NCI-H226 (cell line): ENCODE measurements around the gene CD2AP.
"Not testable (repeated sequence)": the region's sequence is repeated elsewhere in the genome, so short reads cannot be mapped to it uniquely, and the experiment has no call there.

Experiments used
- DNase-seq: peaks from one replicate; pipeline ENCODE4 v3.0.0-alpha.2; 2015

CD2AP gene

DNA sequence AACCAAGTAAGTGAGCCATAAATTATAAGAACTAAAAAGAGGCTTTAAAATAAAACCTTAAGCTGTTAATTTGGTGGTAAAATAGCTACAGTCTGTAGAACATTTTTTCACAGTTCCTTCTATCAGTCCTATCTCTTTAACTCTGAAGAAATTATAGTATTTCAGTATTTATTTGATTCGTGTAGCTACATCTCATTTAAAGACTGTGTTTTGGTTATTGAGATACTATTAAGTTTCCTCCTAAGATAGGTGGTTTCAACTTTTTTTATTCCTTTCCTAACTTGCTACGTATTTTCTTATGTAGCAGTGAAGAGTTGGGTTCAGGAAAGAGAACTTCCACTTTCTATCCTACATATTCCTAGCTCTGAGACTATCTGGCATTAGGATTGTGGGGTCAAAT is 97.2 kb downstream of the CD2AP start:
- no peak for DNase-seq

DNA sequence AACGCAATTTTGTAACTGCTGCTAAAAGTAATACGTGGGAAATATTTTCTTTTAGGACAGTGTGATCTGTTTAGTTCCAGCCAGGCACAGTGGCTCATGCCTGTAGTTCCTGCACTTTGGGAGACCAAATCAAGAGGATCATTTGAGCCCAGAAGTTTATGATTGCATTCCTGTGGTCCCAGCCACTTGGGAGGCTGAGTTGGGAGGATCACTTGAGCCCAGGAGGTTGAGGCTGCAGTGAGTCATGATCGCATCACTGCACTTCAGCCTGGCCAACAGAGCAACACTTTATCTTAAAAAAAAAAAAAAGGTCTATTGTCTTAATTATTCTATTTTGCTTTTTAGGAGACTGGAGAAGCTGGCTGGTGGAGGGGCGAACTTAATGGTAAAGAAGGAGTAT is 101.5 kb downstream of the CD2AP start:
- no peak for DNase-seq

- no peak for DNase-seq
Measured at GRCh38 chr6:47581591-47581990, 104.0 kb downstream of the CD2AP start.

DNA sequence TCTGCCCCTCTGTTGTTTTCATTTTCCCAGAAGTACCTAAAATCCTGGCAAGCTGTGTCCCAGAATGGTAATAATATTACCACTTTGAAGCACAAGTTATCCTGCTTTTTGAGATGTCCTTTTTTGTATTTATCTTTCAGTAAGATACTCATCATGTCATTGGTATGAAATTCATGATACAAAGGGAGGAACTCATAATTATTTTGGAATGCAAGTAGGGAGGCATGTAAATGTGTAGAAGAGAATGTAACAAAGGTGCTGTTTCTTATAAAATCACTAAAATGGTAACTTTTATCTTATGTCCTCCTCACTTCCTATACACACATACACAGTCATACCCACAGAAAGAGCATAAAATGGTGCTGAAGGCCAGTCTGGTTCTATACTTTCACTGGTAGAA is 109.9 kb downstream of the CD2AP start:
- no peak for DNase-seq

DNA sequence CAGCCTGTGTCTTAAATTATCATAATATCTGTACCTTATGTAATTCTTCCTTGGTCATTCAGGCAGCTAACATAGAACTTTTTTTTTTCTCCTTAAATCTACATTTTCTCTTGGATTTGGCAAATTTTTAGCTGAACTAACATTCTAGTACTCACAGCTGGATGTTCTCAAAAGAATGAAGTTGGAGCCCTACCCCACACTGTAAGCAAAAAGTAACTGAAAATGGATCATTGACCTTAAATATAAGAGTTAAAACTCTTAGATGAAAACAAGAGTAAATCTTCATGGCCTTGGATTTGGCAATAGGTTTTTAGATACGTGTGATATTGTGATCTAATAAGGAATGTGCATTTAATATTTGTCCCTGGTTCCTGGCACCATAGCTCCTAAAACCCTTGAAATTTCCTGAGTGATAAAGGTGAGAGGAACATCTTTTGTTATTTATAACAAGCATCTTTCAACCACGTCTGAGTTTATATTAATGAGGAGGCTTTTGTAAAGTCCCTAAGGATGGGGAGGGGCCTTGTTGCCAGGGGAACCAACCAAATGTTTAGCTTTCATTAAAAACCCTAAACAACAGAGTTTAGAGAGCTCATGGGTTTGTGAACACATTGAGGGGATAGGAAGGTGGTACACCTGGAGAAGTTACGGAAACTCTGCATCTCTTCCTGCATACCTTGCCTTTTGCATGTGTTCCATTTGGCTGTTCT is 114.7 kb downstream of the CD2AP start:
- DNase-seq, result no peak

- no peak for DNase-seq
Measured at GRCh38 chr6:47593979-47594378, 116.4 kb downstream of the CD2AP start.

DNA sequence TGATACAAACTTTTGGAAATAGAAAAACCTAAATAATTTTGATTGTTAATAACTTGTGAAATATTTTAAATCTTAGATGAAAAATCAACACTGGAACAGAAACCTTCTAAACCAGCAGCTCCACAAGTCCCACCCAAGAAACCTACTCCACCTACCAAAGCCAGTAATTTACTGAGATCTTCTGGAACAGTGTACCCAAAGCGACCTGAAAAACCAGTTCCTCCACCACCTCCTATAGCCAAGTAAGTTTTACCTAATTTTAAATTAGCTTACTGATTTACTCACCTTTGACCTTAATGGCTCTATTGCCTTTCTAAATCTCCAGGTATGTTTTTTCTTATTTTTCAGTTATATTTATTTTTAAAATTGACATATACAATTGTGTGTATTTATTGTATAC is 118.2 kb downstream of the CD2AP start:
- no peak for DNase-seq

DNA sequence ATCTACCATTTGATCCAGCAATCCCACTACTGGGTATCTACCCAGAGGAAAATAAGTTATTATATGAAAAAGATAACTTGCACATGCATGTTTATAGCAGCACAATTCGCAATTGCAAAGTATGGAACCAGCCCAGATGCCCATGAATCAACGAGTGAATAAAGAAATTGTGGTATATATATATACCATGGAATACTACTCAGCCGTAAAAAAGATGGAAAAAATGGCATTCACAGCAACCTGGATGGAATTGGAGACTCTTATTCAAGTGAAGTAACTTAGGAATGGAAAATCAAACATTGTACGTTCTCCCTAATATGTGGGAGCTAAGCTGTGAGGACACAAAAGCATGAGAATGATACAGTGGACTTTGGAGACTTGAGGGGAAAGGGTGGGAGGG is 120.8 kb downstream of the CD2AP start:
- DNase-seq, result no peak

GRCh38 chr6:47599512-47599911 is 121.9 kb downstream of the CD2AP start:
- no peak for DNase-seq

DNA sequence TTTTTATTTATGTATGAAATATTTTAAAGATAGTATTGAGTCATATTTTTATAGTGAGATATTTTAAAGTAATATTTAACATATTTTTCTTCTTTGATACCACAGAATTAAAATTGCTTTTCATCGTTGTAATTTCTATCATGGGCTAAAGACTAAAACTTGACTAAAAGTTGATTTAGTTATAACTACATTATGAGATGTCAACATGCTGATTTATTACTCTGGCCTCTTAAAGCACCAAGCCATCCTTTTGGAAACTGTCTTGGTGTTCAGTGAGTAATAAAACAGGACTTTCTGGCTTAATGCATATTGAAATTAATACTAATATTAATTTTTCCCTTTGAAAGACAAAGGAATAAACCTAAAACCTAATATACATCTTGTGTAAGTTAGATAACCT is 125.6 kb downstream of the CD2AP start:
- DNase-seq, result no peak

GRCh38 chr6:47603995-47604394 is 126.4 kb downstream of the CD2AP start:
- DNase-seq, result no peak

DNA sequence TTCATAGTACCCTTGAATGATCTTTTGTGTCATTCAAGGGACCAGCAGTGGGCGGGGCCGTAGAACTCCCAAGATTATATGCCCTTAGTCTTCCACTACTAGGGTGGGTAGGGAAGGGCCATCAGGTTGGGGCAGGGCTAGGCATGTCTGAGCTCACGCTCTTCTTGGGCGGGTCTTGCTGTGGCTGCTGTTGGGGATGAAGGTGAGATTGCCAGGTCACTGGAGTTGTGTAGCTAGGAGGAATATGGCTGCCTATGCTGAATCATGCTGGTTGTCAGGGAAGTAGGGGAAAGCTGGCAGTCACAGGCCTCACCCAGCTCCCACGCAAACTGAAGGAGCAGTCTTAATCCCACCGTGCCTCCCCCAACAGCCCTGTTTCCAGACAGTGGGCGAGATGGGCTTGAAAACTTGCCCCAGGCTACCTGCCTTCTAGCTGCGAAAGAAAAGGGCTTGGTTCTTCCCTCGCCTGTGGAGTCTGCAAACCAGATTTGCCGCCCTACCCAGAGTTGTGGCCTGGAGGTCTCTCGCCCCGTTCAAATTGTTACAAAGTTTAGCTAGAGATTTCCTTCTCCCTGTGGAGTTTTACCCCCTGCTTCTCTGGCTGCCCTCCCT is 144.4 kb downstream of the CD2AP start:
- DNase-seq, result no peak

- DNase-seq, result no peak
Measured at GRCh38 chr6:47626782-47627181, 149.2 kb downstream of the CD2AP start.

GRCh38 chr6:47628448-47629272 is 151.1 kb downstream of the CD2AP start:
- DNase-seq, result no peak

DNA sequence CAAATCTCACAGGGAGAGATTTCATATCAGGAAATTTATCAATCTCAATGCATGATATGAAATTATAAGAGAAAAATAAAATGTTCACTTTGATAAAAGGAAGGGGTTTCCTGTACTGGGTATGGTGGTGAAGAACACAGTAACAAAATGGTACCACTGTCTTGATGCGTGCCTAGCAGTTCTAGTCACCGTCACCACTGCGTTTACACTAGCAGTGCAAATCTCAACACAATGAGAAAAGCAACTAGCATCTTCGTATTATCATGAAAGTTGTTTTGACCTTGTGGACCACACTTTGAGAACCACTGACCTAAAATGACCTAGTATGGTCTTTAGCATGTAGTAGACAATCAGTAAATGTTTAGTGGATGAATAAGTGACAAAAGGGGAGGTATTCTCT is 152.4 kb downstream of the CD2AP start:
- no peak for DNase-seq

GRCh38 chr6:47630587-47630986 is 153.0 kb downstream of the CD2AP start:
- no peak for DNase-seq

- no peak for DNase-seq
Measured at GRCh38 chr6:47631269-47631772, 153.7 kb downstream of the CD2AP start.

DNA sequence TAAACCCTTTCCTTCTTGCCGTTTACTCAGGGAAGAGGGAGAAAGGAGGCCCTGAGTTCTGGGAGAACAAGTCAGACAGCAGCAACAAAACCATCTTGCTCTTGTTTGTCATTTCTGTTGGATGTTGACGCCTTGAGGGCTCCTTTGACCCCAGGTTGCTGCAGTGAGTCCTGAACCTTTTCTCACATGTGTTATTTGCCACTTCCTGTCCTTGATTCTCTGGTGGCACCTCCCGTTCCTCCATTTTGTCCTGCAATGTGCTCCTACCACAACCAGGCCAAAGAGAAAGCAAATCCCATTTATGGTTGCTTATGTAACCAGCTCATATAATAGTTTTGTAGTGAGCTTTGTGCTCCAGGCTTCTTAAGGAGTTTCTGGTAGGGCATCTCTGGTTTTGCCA is 154.2 kb downstream of the CD2AP start:
- no peak for DNase-seq

GRCh38 chr6:47633141-47633540 is 155.6 kb downstream of the CD2AP start:
- no peak for DNase-seq

GRCh38 chr6:47634210-47635047 is 156.8 kb downstream of the CD2AP start:
- DNase-seq, result no peak

GRCh38 chr6:47646689-47647088 is 169.1 kb downstream of the CD2AP start:
- no peak for DNase-seq

DNA sequence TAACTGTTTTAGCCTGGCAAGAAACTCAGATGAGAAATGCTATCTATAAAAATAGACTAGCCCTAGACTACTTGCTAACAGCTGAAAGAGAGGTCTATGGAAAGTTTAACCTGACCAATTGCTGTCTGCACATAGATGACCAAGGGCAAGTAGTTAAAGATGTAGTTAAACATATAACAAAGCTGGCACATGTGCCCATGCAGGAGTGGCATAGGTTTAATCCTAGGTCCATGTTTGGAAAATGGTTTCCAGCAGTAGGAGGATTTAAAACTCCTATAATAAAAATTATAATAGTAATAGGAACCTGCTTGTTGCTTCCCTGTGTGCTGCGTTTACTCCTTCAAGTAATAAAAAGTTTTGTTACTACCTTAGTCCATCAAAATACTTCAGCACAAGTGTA is 169.6 kb downstream of the CD2AP start:
- DNase-seq, result no peak

DNA sequence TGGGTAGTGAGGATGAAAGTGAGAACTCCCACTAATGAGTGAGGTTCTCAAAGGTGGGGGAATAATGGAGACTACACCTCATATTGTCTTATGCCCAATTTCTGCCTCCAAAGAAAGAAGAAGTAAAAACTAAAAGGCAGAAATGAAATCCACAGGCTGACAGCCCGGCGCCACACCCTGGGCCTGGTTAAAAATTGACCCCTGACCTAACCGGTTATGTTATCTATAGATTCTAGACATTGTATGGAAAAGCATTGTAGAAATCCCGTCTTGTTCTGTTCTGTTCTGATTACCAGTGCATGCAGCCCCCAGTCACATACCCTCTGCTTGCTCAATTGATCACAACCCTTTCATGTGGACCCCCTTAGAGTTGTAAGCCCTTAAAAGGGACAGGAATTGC is 170.0 kb downstream of the CD2AP start:
- not testable (repeated sequence) for DNase-seq
